HEK293 (cell line): Measurements from ENCODE around the gene ITPKB.
A peak's percentile ranks its signal among the peaks of the same experiment; 100 is the strongest.

Source experiments
- CTCF ChIA-PET: fragments of 350-600 bp; formaldehyde crosslinking; extraction: SDS; loops from one replicate; lab custom pipeline; 2021; ENCODE audit warnings: antibody characterized with exemption; lab: Yijun Ruan, JAX
- POLR2A ChIA-PET: fragments of 300-600 bp; formaldehyde crosslinking; extraction: SDS; loops from one replicate; lab custom pipeline; 2020; ENCODE audit warnings: antibody characterized with exemption, inconsistent platforms; lab: Yijun Ruan, JAX
- H3K27ac ChIP-seq: fragments of 200-500 bp; sonication (Bioruptor generic); 2 replicates; pipeline ENCODE4 v1.5.1; 2014; ENCODE audit warnings: low read depth, low read length, control low read depth, inconsistent platforms; ENCODE audit errors: extremely low read depth
- H3K36me3 ChIP-seq, 2 experiments: fragments of 200-500 bp in 1 of 2; sonication (Bioruptor generic) in 1 of 2; 1 replicate in 1 of 2; 2 replicates in 1 of 2; pipeline ENCODE4 v1.5.1; 2014 to 2017; ENCODE audit warnings: inconsistent platforms in 2 of 2, low read length in 2 of 2; ENCODE audit not compliant: control insufficient read depth in 2 of 2, insufficient read depth in 1 of 2
- H3K4me1 ChIP-seq: fragments of 200-500 bp; sonication (Bioruptor generic); 2 replicates; pipeline ENCODE4 v1.5.1; 2014; ENCODE audit warnings: mild to moderate bottlenecking, low read length, inconsistent platforms; ENCODE audit not compliant: control insufficient read depth, insufficient read depth
- H3K4me3 ChIP-seq: 2 replicates; pipeline ENCODE4 v1.5.1; 2011; ENCODE audit warnings: low read depth, mild to moderate bottlenecking, control low read depth, low read length, moderate library complexity
- H3K9me3 ChIP-seq: fragments of 200-500 bp; sonication (Bioruptor generic); 2 replicates; pipeline ENCODE4 v1.5.1; 2014; ENCODE audit warnings: low read depth, low read length, inconsistent platforms; ENCODE audit not compliant: control insufficient read depth, insufficient read depth
- GLI4 ChIP-seq: fragments of 450-650 bp; formaldehyde crosslinking; IDR thresholded peaks from 2 replicates; pipeline ENCODE4 v1.5.1; 2016; ENCODE audit warnings: missing biosample characterization, missing genetic modification characterization
- GLIS2 ChIP-seq: fragments of 450-650 bp; formaldehyde crosslinking; IDR thresholded peaks from 2 replicates; pipeline ENCODE4 v1.5.1; 2016; ENCODE audit warnings: missing biosample characterization, missing genetic modification characterization
- KLF1 ChIP-seq: fragments of 450-650 bp; formaldehyde crosslinking; IDR thresholded peaks from 2 replicates; pipeline ENCODE4 v1.5.1; 2016; ENCODE audit warnings: missing biosample characterization, missing genetic modification characterization
- MZF1 ChIP-seq: fragments of 450-650 bp; formaldehyde crosslinking; IDR thresholded peaks from 2 replicates; pipeline ENCODE4 v1.5.1; 2017; ENCODE audit warnings: missing biosample characterization, missing genetic modification characterization, borderline replicate concordance
- PATZ1 ChIP-seq: fragments of 450-650 bp; formaldehyde crosslinking; IDR thresholded peaks from 2 replicates; pipeline ENCODE4 v1.5.1; 2016; ENCODE audit warnings: missing biosample characterization, missing genetic modification characterization
- PBX3 ChIP-seq: sonication (generic); formaldehyde crosslinking; IDR thresholded peaks from 2 replicates; pipeline ENCODE4 v1.8.1; 2022; ENCODE audit warnings: mild to moderate bottlenecking, moderate library complexity, missing genetic modification reagents
- PRDM1 ChIP-seq: fragments of 450-650 bp; formaldehyde crosslinking; IDR thresholded peaks from 2 replicates; pipeline ENCODE4; 2016; ENCODE audit warnings: missing biosample characterization, missing genetic modification characterization
- PRDM10 ChIP-seq: fragments of 450-650 bp; formaldehyde crosslinking; IDR thresholded peaks from 2 replicates; pipeline ENCODE4 v1.5.1; 2016; ENCODE audit warnings: missing biosample characterization, missing genetic modification characterization
- SP2 ChIP-seq: fragments of 450-650 bp; formaldehyde crosslinking; IDR thresholded peaks from 2 replicates; pipeline ENCODE4 v1.5.1; 2016; ENCODE audit warnings: missing biosample characterization, missing genetic modification characterization
- ZBTB17 ChIP-seq: fragments of 450-650 bp; formaldehyde crosslinking; IDR thresholded peaks from 2 replicates; pipeline ENCODE4 v1.5.1; 2016; ENCODE audit warnings: missing biosample characterization, missing genetic modification characterization
- ZBTB20 ChIP-seq: fragments of 450-650 bp; formaldehyde crosslinking; IDR thresholded peaks from 2 replicates; pipeline ENCODE4 v1.5.1; 2016; ENCODE audit warnings: missing biosample characterization, missing genetic modification characterization
- ZBTB7A ChIP-seq: fragments of 450-650 bp; formaldehyde crosslinking; IDR thresholded peaks from 2 replicates; pipeline ENCODE4 v1.5.1; 2016; ENCODE audit warnings: low read depth, missing biosample characterization, missing genetic modification characterization
- ZFHX2 ChIP-seq: fragments of 450-650 bp; formaldehyde crosslinking; conservative IDR thresholded peaks from 2 replicates; pipeline ENCODE4 v1.5.1; 2016; ENCODE audit warnings: missing biosample characterization, missing genetic modification characterization
- ZFP69B ChIP-seq: fragments of 450-650 bp; formaldehyde crosslinking; IDR thresholded peaks from 2 replicates; pipeline ENCODE4 v1.5.1; 2016; ENCODE audit warnings: missing biosample characterization, missing genetic modification characterization
- ZNF157 ChIP-seq: fragments of 450-650 bp; formaldehyde crosslinking; IDR thresholded peaks from 2 replicates; pipeline ENCODE4 v1.5.1; 2016; ENCODE audit warnings: missing biosample characterization, missing genetic modification characterization
- ZNF2 ChIP-seq: fragments of 450-650 bp; formaldehyde crosslinking; IDR thresholded peaks from 2 replicates; pipeline ENCODE4 v1.5.1; 2016; ENCODE audit warnings: missing biosample characterization, missing genetic modification characterization
- ZNF239 ChIP-seq: fragments of 450-650 bp; formaldehyde crosslinking; IDR thresholded peaks from 2 replicates; pipeline ENCODE4 v1.5.1; 2016; ENCODE audit warnings: missing biosample characterization, missing genetic modification characterization
- ZNF391 ChIP-seq: fragments of 450-650 bp; formaldehyde crosslinking; IDR thresholded peaks from 2 replicates; pipeline ENCODE4 v1.5.1; 2016; ENCODE audit warnings: low read depth, missing biosample characterization, missing genetic modification characterization, borderline replicate concordance
- ZNF416 ChIP-seq: fragments of 450-650 bp; formaldehyde crosslinking; IDR thresholded peaks from 2 replicates; pipeline ENCODE4 v1.5.1; 2016; ENCODE audit warnings: missing biosample characterization, missing genetic modification characterization
- ZNF433 ChIP-seq: fragments of 450-650 bp; formaldehyde crosslinking; IDR thresholded peaks from 2 replicates; pipeline ENCODE4 v1.5.1; 2016; ENCODE audit warnings: missing biosample characterization, missing genetic modification characterization, low read depth
- ZNF48 ChIP-seq: fragments of 450-650 bp; formaldehyde crosslinking; IDR thresholded peaks from 2 replicates; pipeline ENCODE4 v1.5.1; 2016; ENCODE audit warnings: missing biosample characterization, missing genetic modification characterization
- ZNF548 ChIP-seq: fragments of 450-650 bp; formaldehyde crosslinking; IDR thresholded peaks from 2 replicates; pipeline ENCODE4 v1.5.1; 2016; ENCODE audit warnings: missing biosample characterization, missing genetic modification characterization
- ZNF629 ChIP-seq: fragments of 450-650 bp; formaldehyde crosslinking; IDR thresholded peaks from 2 replicates; pipeline ENCODE4 v1.5.1; 2017; ENCODE audit warnings: missing biosample characterization, missing genetic modification characterization
- ZNF692 ChIP-seq: fragments of 450-650 bp; formaldehyde crosslinking; IDR thresholded peaks from 2 replicates; pipeline ENCODE4 v1.5.1; 2016; ENCODE audit warnings: missing biosample characterization, missing genetic modification characterization
- ZNF704 ChIP-seq: fragments of 450-650 bp; formaldehyde crosslinking; IDR thresholded peaks from 2 replicates; pipeline ENCODE4 v1.5.1; 2016; ENCODE audit warnings: missing biosample characterization, missing genetic modification characterization

ITPKB gene

GRCh38 chr1:226643177-226643576 lies 95.9 kb downstream of the ITPKB start (continued):
- TF ChIP-seq GLI4 (tag by site-specific recombination) (peak; percentile 18; the same call in 1 of the 2 replicates), ZNF629 (tag by site-specific recombination) (peak; percentile 16; the same call in 1 of the 2 replicates), ZBTB17 (peak; percentile 60), PATZ1 (tag by site-specific recombination) (0 out of 2 replicates have a peak, but pooled peaks have one; percentile 28), SP2 (tag by site-specific recombination) (0 out of 2 replicates have a peak, but pooled peaks have one; percentile 18), ZNF2 (tag by site-specific recombination) (0 out of 2 replicates have a peak, but pooled peaks have one; percentile 15), ZFP69B (tag by site-specific recombination) (0 out of 2 replicates have a peak, but pooled peaks have one; percentile 33), ZNF433 (no peak), PRDM10 (tag by site-specific recombination) (peak; percentile 96), PRDM1 (tag by site-specific recombination) (peak; percentile 29; the same call in 1 of the 2 replicates), GLIS2 (tag by site-specific recombination) (peak; percentile 67), ZFHX2 (peak; percentile 100)

- CTCF ChIA-PET = interaction anchor here (0.6 to 1.0 kb wide), 4 partner anchors 9 to 55 kb away, joined by 3 read pairs; no protein-coding TSS in a partner anchor
- Histone ChIP-seq H3K36me3 (peaks cover 0 to 14% of the 10 kb centered on the region in 2 experiments; a peak in 1 of 3 replicates), H3K4me3 (no peak overlapping the region), H3K4me1 (0 out of 2 replicates have a peak, but pooled peaks cover 3% of the 10 kb centered on the region), H3K27ac (no peak overlapping the region), H3K9me3 (no peaks in the 10 kb centered on the region)
- TF ChIP-seq ZBTB7A (no peak), ZNF239 (tag by site-specific recombination) (no peak), MZF1 (tag by site-specific recombination) (no peak), ZNF416 (tag by site-specific recombination) (0 out of 2 replicates have a peak, but pooled peaks have one; percentile 12), ZBTB20 (no peak)
- POLR2A ChIA-PET = interaction anchor here (1.0 kb wide), 1 partner anchor 12 kb away, joined by 3 read pairs; no protein-coding TSS in a partner anchor
Observed at GRCh38 chr1:226642421-226642820, 96.7 kb downstream of the ITPKB start.

GRCh38 chr1:226641671-226642231 lies 97.3 kb downstream of the ITPKB start:
- no peaks in the 10 kb centered on the region for H3K9me3 ChIP-seq
- ChIA-PET CTCF (interaction anchor here (0.6 to 2.3 kb wide), 6 partner anchors 8 to 577 kb away, joined by 3 to 9 read pairs (median 4); no protein-coding TSS in a partner anchor), POLR2A (no interaction called here)
- no peak overlapping the region for H3K27ac ChIP-seq
- no peak overlapping the region for H3K4me3 ChIP-seq
- 0 out of 2 replicates have a peak, but pooled peaks cover 3% of the 10 kb centered on the region for H3K4me1 ChIP-seq
- H3K36me3 ChIP-seq = peaks cover 0 to 12% of the 10 kb centered on the region in 2 experiments; a peak in 2 of 3 replicates
- TF ChIP-seq ZNF548 (tag by site-specific recombination) (no peak), ZNF391 (tag by site-specific recombination) (no peak), KLF1 (tag by site-specific recombination) (no peak), ZNF157 (tag by site-specific recombination) (no peak), MZF1 (tag by site-specific recombination) (no peak), ZNF48 (tag by site-specific recombination) (no peak), PBX3 (CRISPR knock-in tag) (no peak), ZNF692 (no peak), ZNF704 (tag by site-specific recombination) (no peak)
